Ectodermal cell (in vitro differentiated cells): ENCODE data around the gene CFAP57. TPM values are rescaled to one million over a fixed set of nuclear protein-coding genes. Genes with fewer than 3 reads are reported as not detected.
"Not testable (repeated sequence)": the region's sequence is repeated elsewhere in the genome, so short reads cannot be mapped to it uniquely, and the experiment has no call there.

Source experiments
- H3K27ac ChIP-seq: 2 replicates; pipeline ENCODE4 v1.7.0; 2013; ENCODE audit warnings: mild to moderate bottlenecking, low read depth, low read length; ENCODE audit not compliant: insufficient read depth, poor library complexity, severe bottlenecking
- H3K27me3 ChIP-seq: 2 replicates; pipeline ENCODE4 v1.7.0; 2013; ENCODE audit warnings: mild to moderate bottlenecking, low read length; ENCODE audit not compliant: insufficient read depth, control insufficient read depth, poor library complexity, severe bottlenecking
- H3K36me3 ChIP-seq: one replicate; pipeline ENCODE4 v1.7.0; 2013; ENCODE audit warnings: low read length; ENCODE audit not compliant: control insufficient read depth, insufficient read depth
- H3K4me1 ChIP-seq: one replicate; pipeline ENCODE4 v1.7.0; 2013; ENCODE audit warnings: low read length; ENCODE audit not compliant: control insufficient read depth, insufficient read depth
- H3K4me3 ChIP-seq: 2 replicates; pipeline ENCODE4 v1.7.0; 2013; ENCODE audit warnings: low read depth, low read length, control low read depth; ENCODE audit not compliant: insufficient read depth
- H3K9me3 ChIP-seq: 2 replicates; pipeline ENCODE4 v1.7.0; 2013; ENCODE audit warnings: mild to moderate bottlenecking, low read length, moderate library complexity; ENCODE audit not compliant: control insufficient read depth
- WGBS, 2 experiments: methylation state at CpG; one replicate each; pipeline ENCODE4 v1.1.7; 2013; ENCODE audit warnings: missing lambda C conversion rate in 2 of 2; 5-methylcytosine and 5-hydroxymethylcytosine counted together
- polyA plus RNA-seq, 4 experiments: library from polyadenylated mRNA; stranded (reverse); fragments of 50-300 nt; gene quantifications; one replicate each; pipeline ENCODE4 v1.2.3, GENCODE V29; 2013

CFAP57 gene
- polyA plus RNA-seq (2013, experiment 1 of 4), result 2.0 TPM
- polyA plus RNA-seq (2013, experiment 2 of 4), result 1.8 TPM
- polyA plus RNA-seq (2013, experiment 3 of 4), result 1.2 TPM
- 2.0 TPM for polyA plus RNA-seq (2013, experiment 4 of 4)

DNA sequence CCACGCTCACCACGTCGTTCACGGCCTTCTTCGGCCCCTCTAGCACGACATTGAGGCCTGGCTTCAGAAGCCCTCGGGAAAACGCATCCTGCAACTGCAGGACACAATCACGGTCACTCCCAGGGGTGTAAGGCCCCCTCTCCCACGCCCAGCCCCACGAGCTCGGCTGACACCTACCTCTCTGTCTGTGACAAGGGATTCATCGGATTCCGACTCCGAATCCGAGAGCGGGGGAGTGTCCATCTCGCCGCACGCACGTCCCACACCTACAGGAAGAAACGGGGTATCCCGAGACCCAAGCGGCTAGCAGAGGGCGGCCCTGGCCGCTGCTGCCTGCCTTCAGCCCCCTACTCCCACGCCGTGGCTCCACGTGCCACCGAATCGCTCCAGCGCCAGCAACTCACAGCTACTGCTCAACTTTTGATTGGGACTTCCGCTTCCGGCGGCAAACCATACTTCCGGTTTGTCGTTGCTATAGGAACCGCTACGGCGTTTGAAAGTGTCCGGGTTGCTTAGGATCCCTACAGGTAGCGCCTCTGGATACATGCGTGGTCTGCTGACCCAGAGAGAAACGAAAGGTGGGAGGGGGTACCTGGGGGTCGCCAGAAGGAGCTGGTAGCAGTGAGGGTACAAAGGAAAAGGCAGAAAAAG, at the start of gene CFAP57, which contains the start of gene EBNA1BP2:
TSS of gene CFAP57 (plus strand) at position 455 of the 651 bp plus-strand sequence. CDS start 424 bp downstream, outside the sequence.
TSS of gene EBNA1BP2 (minus strand) at position 415 of the 651 bp plus-strand sequence. CDS start at position 243, 172 bp downstream.
- WGBS, 2 experiments, result 1% methylated on average over 45 of the region's 45 CpGs
- peaks cover 6% of the 10 kb centered on the region for H3K4me1 ChIP-seq
- peak within 1 kb of the TSS; percentile 75 for H3K27ac ChIP-seq
- peaks cover 16% of the 10 kb centered on the region for H3K27me3 ChIP-seq
- no peaks in the 10 kb centered on the region for H3K9me3 ChIP-seq
- peaks cover 9% of the 10 kb centered on the region for H3K36me3 ChIP-seq
- H3K4me3 ChIP-seq, result peak within 1 kb of the TSS; percentile 86

DNA sequence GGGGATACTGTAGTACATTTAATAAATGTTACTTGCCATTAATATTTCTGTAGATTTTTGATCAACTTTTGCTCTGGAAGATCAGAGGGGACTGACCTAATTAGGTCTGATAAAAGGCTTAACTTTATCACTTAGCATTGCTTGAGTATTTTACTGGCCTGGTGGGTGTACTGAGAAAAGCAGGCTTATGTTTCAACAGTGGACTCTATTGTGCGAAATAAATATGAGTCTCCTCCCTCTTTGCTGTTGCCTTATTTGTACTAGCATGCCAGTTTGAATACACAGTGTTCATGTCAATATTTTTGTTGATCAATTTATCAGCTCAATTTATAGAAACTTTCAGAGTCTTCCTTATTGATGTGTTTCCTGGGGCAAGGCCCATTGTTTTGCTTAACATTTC, 49.1 kb upstream of the CFAP57 start:
- WGBS, 2 experiments, result 100% methylated on average over 1 of the region's 1 CpG
- Histone ChIP-seq H3K27me3 (no peaks in the 10 kb centered on the region), H3K27ac (no peak overlapping the region), H3K4me3 (no peak overlapping the region), H3K9me3 (no peaks in the 10 kb centered on the region), H3K36me3 (no peaks in the 10 kb centered on the region), H3K4me1 (no peaks in the 10 kb centered on the region)

DNA sequence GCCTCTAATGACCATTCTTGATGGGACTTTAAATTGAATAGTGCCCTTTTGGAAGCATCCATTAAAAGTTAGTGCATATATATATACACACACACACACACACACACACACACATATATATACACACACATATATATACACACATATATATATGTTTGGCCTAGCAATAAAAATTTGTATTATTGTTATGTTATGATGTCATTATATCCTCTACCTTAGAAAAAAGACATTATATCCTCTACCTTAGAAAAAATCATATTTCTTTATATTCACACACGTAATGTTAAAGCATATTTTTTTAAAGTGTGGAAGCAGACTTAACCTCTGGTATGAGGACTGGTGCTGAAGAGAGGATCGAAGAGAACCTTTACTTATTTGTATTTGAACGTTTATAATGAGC, 43.3 kb upstream of the CFAP57 start:
- 87% methylated on average over 2 of the region's 3 CpGs; no CpG with 5 or more reads in 1 of the 2 experiments for WGBS, 2 experiments
- Histone ChIP-seq H3K36me3 (no peaks in the 10 kb centered on the region), H3K4me3 (no peak overlapping the region)

DNA sequence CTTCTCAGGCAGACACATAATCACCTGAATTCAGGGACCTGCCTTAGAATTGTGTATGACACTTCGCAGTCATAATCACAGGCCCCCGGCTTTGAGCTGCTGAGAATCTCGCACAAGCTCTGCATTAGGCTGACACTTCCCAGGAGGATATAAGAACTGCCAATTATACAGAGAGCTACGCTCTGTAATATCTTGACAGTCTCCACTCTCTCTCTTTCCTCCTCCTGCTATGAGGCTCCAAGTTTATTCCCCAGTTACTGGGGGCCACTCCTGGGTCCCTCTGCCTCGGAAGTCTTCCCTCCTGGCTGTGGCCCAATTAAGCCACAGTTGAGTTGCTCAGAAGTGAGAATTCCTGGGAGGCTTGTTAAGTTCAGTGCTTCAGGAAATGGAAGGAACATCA, 42.7 kb upstream of the CFAP57 start:
- Histone ChIP-seq H3K27ac (no peak overlapping the region), H3K36me3 (no peaks in the 10 kb centered on the region)
- WGBS, 2 experiments, result 92 to 96% methylated on average over 5 of the region's 5 CpGs

More for the DNA sequence above, 43.3 kb upstream of the CFAP57 start:
- no peaks in the 10 kb centered on the region for H3K4me1 ChIP-seq
- no peaks in the 10 kb centered on the region for H3K27me3 ChIP-seq
- no peak overlapping the region for H3K27ac ChIP-seq
- H3K9me3 ChIP-seq, result peaks cover 6% of the 10 kb centered on the region

DNA sequence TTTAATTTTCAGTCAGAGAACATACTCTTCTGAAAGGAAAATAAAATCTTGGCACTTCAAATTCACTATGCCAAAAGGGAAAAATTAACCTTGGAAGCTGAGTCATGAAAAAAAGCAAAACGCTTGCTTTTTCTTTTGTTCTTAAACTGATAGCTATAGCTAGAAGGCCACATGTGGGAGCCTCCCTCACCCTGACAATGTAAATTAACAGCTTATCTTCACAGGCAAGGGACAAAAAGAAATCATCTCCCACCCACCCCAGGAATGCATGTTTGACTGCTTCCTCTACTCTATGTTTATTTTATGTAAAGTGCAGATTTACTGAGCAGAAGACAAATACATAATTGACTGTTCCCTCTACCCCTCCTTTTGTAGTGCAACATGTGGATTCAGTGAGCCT, 38.1 kb upstream of the CFAP57 start:
- no peaks in the 10 kb centered on the region for H3K36me3 ChIP-seq
- WGBS, 2 experiments, result 85 to 95% methylated on average over 1 of the region's 1 CpG
- no peak overlapping the region for H3K27ac ChIP-seq

More for the DNA sequence above, 42.7 kb upstream of the CFAP57 start:
- H3K4me1 ChIP-seq, result no peaks in the 10 kb centered on the region
- H3K4me3 ChIP-seq, result no peak overlapping the region
- H3K9me3 ChIP-seq, result peaks cover 11% of the 10 kb centered on the region
- no peaks in the 10 kb centered on the region for H3K27me3 ChIP-seq

DNA sequence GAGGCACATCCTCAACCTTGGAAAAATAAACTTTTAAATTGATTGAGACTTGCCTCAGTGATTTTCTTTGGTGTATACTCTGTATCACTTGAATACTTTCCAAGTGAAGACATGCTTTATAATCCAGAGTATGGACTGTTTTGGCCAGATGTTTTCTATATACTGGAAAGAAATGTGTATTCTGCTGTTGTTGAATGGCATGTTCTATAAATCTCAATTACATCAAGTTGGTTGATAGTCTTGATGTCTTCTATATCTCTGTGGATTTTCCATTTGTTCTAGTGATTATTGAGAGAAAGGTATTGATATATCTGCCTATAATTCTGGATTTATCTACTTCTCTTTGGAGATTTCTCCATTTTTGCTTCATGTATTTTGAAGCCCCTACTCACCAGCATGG, 37.5 kb upstream of the CFAP57 start:
- Histone ChIP-seq H3K27me3 (no peaks in the 10 kb centered on the region), H3K4me1 (no peaks in the 10 kb centered on the region), H3K36me3 (no peaks in the 10 kb centered on the region), H3K27ac (no peak overlapping the region), H3K4me3 (no peak overlapping the region), H3K9me3 (peaks cover 11% of the 10 kb centered on the region)

More for the DNA sequence above, 38.1 kb upstream of the CFAP57 start:
- H3K27me3 ChIP-seq, result no peaks in the 10 kb centered on the region
- H3K4me1 ChIP-seq, result no peaks in the 10 kb centered on the region
- no peak overlapping the region for H3K4me3 ChIP-seq
- H3K9me3 ChIP-seq, result peaks cover 11% of the 10 kb centered on the region

DNA sequence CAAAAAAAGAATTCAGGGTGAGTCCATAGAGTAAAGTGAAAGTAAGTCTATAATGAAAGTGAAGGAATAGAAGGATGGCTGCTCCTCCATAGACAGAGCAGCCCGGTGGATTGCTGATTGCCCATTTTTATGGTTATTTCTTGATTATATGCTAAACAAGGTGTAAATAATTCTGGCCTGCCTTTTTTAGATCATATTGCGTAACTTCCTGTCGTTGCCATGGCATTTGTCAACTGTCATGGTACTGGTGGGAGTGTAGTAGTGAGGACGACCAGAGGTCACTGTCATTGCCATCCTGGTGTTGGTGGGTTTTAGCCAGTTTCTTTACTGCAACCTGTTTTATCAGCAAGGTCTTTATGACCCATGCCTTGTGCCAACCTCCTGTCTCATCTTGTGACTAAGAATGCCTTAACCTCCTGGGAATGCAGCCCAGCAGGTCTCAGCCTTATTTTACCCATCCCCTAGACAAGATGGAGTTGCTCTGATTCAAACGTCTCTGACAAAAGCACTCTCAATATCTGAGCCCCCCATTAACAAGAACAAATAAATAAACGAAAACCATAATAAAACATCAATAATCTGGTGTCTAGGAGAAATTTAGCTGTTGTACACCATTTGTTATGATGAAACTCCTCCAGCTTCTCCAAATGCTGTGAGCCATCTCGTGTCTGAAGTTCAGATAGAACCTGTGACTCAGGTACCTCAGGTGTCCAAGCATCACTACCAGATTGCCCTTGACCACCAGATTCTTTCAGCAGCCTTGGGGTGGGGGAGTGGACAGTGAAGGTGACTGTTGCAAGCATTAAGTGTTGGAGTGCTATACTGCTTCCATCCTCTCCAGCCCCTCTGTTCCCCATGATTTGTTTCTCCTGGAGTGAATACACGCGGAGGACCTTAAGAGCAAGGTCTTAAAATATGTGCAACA, 36.0 kb upstream of the CFAP57 start:
- no peak overlapping the region for H3K27ac ChIP-seq
- H3K4me1 ChIP-seq, result no peaks in the 10 kb centered on the region
- no peaks in the 10 kb centered on the region for H3K36me3 ChIP-seq
- H3K27me3 ChIP-seq, result no peaks in the 10 kb centered on the region
- peaks cover 11% of the 10 kb centered on the region for H3K9me3 ChIP-seq
- WGBS, 2 experiments, result 93 to 94% methylated on average over 9 of the region's 9 CpGs
- H3K4me3 ChIP-seq, result no peak overlapping the region

DNA sequence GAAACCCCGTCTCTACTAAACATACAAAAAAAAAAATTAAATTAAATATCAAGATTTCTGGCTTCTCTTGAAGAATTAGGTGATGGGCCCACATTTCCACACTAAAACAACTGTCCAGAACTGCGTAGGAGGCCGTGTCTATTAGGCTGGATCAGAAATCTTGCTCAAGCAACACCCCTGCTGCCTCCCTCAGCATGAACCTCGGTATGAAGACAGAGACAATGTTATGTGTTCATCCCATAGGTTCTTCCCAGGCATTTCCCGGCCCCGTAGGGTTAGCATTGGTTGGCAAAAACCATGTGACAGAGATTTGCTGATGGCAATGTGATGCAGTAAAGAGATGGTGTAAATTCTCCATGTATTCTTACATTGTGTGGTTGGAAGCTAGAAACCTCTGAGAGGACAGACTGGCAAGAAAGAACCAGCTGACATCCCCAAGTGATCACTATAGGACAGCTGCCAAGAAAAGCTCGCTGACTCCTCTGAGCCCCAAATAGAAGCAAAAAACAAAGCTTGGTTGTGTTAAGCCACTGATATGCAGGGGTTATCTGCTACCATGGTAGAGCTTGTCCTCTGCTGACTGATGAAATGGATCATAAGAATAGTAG, 34.6 kb upstream of the CFAP57 start:
- Histone ChIP-seq H3K9me3 (peaks cover 10% of the 10 kb centered on the region), H3K27me3 (no peaks in the 10 kb centered on the region), H3K4me1 (no peaks in the 10 kb centered on the region), H3K27ac (no peak overlapping the region), H3K36me3 (no peaks in the 10 kb centered on the region), H3K4me3 (no peak overlapping the region)
- WGBS, 2 experiments, result 96% methylated on average over 6 to 7 of the region's 7 CpGs

DNA sequence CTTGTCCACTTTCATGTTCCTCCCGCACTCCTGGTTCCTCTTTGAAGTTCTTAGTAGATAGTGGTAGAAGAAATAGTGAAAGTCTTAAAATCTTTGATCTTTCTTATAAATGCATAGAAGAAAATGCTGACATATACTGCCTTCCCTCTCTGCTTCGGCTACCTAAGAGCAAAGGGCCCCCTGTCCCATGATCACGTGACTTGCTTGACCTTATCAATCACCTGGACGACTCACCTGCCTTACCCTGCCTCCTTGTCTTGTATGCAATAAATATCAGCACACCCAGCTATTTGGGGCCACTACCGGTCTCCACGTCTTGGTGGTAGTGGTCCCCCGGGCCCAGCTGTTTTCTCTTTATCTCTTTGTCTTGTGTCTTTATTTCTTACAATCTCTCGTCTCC, 32.8 kb upstream of the CFAP57 start:
- not testable (repeated sequence) for H3K9me3 ChIP-seq, H3K27me3 ChIP-seq, H3K4me3 ChIP-seq, H3K4me1 ChIP-seq, H3K36me3 ChIP-seq, H3K27ac ChIP-seq
- WGBS, 2 experiments, result 93 to 96% methylated on average over 8 of the region's 8 CpGs

DNA sequence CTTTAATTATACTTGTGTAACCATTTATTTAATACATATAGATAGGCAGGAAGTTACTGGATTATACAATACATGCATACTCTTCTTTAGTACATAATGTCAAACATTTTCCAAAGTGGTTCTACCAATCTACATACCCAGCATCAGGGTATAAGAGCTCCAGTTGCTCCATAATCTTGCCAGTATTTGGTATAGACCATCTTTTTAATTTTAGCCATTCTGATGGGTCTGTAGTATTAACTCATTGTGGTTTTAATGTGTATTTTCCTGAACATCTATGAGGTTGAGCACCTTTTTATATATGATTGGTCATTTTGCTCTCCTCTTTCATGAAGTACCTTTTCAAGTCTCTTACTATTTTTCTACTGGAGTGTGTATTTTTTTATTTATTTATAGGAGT, 32.1 kb upstream of the CFAP57 start:
- H3K4me3 ChIP-seq, result no peak overlapping the region
- no peaks in the 10 kb centered on the region for H3K4me1 ChIP-seq
- no peak overlapping the region for H3K27ac ChIP-seq
- H3K9me3 ChIP-seq, result no peaks in the 10 kb centered on the region
- no peaks in the 10 kb centered on the region for H3K27me3 ChIP-seq
- H3K36me3 ChIP-seq, result no peaks in the 10 kb centered on the region
